B cell (primary cell): Measurements from ENCODE around the gene PAFAH1B2. TPM values are rescaled to one million over a fixed set of nuclear protein-coding genes. Genes with fewer than 3 reads are reported as not detected.

Experiments used
- ATAC-seq: fragments of 200-7000 bp; cut with Tn5 transposase; one replicate; pipeline ENCODE4 v1.10.0; 2021; ENCODE audit warnings: low read depth, mild to moderate bottlenecking, moderate number of reproducible peaks, moderate library complexity
- CTCF ChIA-PET: fragments of 350-600 bp; sonication (Branson Sonifier 250); formaldehyde crosslinking; loops from one replicate; lab custom pipeline; 2021; ENCODE audit warnings: antibody characterized with exemption, inconsistent platforms; lab: Charles Lee
- POLR2A ChIA-PET: fragments of 350-600 bp; sonication (Branson Sonifier 250); formaldehyde crosslinking; loops from one replicate; lab custom pipeline; 2021; ENCODE audit warnings: antibody characterized with exemption; lab: Charles Lee
- DNase-seq: peaks from one replicate; pipeline ENCODE4 v3.0.0; 2013
- H2AFZ ChIP-seq: 2 replicates; pipeline ENCODE4 v1.6.1; 2012; ENCODE audit warnings: mild to moderate bottlenecking, low read depth, low read length; ENCODE audit not compliant: insufficient read depth, poor library complexity, severe bottlenecking
- H3K27ac ChIP-seq, 2 donors: 1 replicate in 1 of 2; 2 replicates in 1 of 2; pipeline ENCODE4 v1.5.1; 2012 to 2013; ENCODE audit warnings: low read length in 2 of 2, mild to moderate bottlenecking in 2 of 2, moderate library complexity in 1 of 2
- H3K27me3 ChIP-seq, 4 experiments: fragments of 200-600 bp in 1 of 4; sonication (generic) in 1 of 4; replicated peaks in 1 of 4; 1 replicate in 2 of 4; 2 replicates in 2 of 4; pipeline versions ENCODE4 v1.6.1 to v1.7.0; 2013 to 2016; ENCODE audit warnings: low read length in 3 of 4, mild to moderate bottlenecking in 2 of 4, mixed read lengths in 1 of 4, moderate library complexity in 1 of 4; ENCODE audit not compliant: insufficient read depth in 4 of 4, control insufficient read depth in 3 of 4; ENCODE audit errors: control extremely low read depth in 1 of 4
- H3K36me3 ChIP-seq, 2 experiments: replicated peaks in 1 of 2; 1 replicate in 1 of 2; 2 replicates in 1 of 2; pipeline versions ENCODE4 v1.6.1 to v1.7.1; 2013; ENCODE audit warnings: low read length in 1 of 2; ENCODE audit not compliant: insufficient read depth in 2 of 2, control insufficient read depth in 1 of 2; ENCODE audit errors: control extremely low read depth in 1 of 2, extremely low read depth in 1 of 2
- H3K4me1 ChIP-seq, 2 donors: fragments of 200-600 bp in 1 of 2; sonication (generic) in 1 of 2; 1 replicate in 1 of 2; 2 replicates in 1 of 2; pipeline versions ENCODE4 v1.5.1 to v1.6.1; 2013 to 2017; ENCODE audit warnings: low read length in 2 of 2; ENCODE audit not compliant: control insufficient read depth in 2 of 2, insufficient read depth in 2 of 2
- H3K4me2 ChIP-seq: replicated peaks from 2 replicates; pipeline ENCODE3; 2012; ENCODE audit warnings: mild to moderate bottlenecking, low read depth, low read length; ENCODE audit not compliant: poor library complexity, severe bottlenecking
- H3K4me3 ChIP-seq, 5 experiments: fragments of 200-600 bp in 1 of 5; sonication (generic) in 1 of 5; 1 replicate in 3 of 5; 2 replicates in 2 of 5; pipeline versions ENCODE4 v1.5.1 to v1.7.0; 2011 to 2016; ENCODE audit warnings: low read length in 4 of 5, mild to moderate bottlenecking in 4 of 5, low read depth in 2 of 5, control low read depth in 1 of 5, moderate library complexity in 1 of 5; ENCODE audit not compliant: insufficient read depth in 1 of 5; ENCODE audit errors: control extremely low read depth in 1 of 5, extremely low read depth in 1 of 5
- H3K79me2 ChIP-seq: fragments of 200-600 bp; sonication (generic); one replicate; pipeline ENCODE4 v1.6.0; 2016; ENCODE audit warnings: low read length; ENCODE audit not compliant: control insufficient read depth, insufficient read depth
- H3K9ac ChIP-seq: fragments of 200-600 bp; sonication (generic); 2 replicates; pipeline ENCODE4 v1.6.1; 2017; ENCODE audit warnings: mild to moderate bottlenecking, low read length, moderate library complexity
- H3K9me3 ChIP-seq, 3 donors: one replicate each; pipeline versions ENCODE4 v1.6.1 to v1.7.1; 2013; ENCODE audit warnings: low read length in 2 of 3; ENCODE audit not compliant: control insufficient read depth in 2 of 3, insufficient read depth in 1 of 3; ENCODE audit errors: control extremely low read depth in 1 of 3
- H4K20me1 ChIP-seq: 2 replicates; pipeline ENCODE4 v1.6.0; 2012; ENCODE audit warnings: mild to moderate bottlenecking, low read length; ENCODE audit not compliant: insufficient read depth, control insufficient read depth, poor library complexity, severe bottlenecking
- H3K27ac Mint-ChIP-seq: one replicate; pipeline ENCODE4 v1.8.0; 2021; ENCODE audit warnings: mixed read lengths
- H3K27me3 Mint-ChIP-seq: one replicate; pipeline ENCODE4 v1.8.0; 2021; ENCODE audit warnings: mixed read lengths
- H3K4me1 Mint-ChIP-seq: one replicate; pipeline ENCODE4 v1.8.0; 2021; ENCODE audit warnings: mixed read lengths
- H3K4me3 Mint-ChIP-seq: one replicate; pipeline ENCODE4 v1.8.0; 2021; ENCODE audit warnings: mixed read lengths
- H3K9me3 Mint-ChIP-seq: one replicate; pipeline ENCODE4 v1.8.0; 2022; ENCODE audit warnings: mixed read lengths; ENCODE audit not compliant: insufficient read depth
- EZH2 ChIP-seq: IDR thresholded peaks from 2 replicates; pipeline ENCODE4 v1.6.1; 2012; ENCODE audit warnings: borderline replicate concordance, low read depth, mild to moderate bottlenecking, moderate library complexity, low read length; ENCODE audit not compliant: insufficient read depth, poor library complexity, severe bottlenecking
- WGBS: methylation state at CpG from one replicate; pipeline ENCODE4 v1.1.5; 2013; ENCODE audit warnings: missing lambda C conversion rate; ENCODE audit not compliant: insufficient coverage; 5-methylcytosine and 5-hydroxymethylcytosine counted together
- intact Hi-C: fragments of 100-400 bp; cut with micrococcal nuclease; formaldehyde crosslinking; loops from one replicate; pipeline ENCODE4 v1.10.0; 2022
- polyA plus RNA-seq: library from polyadenylated mRNA; depleted of rRNA; stranded (reverse); fragments of >200 nt; gene quantifications from 2 replicates; pipeline ENCODE4 v1.2.3, GENCODE V29; 2012
- total RNA-seq, 2 donors: library from RNA; stranded (reverse); fragments of 120-200 nt in 1 of 2; gene quantifications; 1 replicate in 1 of 2; 2 replicates in 1 of 2; pipeline versions ENCODE4 v1.2.3 to v1.2.4, GENCODE V29; 2013 to 2022
- TF ChIP-seq, protein P1 (sequence below): fragments of 200-600 bp; IDR thresholded peaks from one replicate; pipeline ENCODE4 v1.8.0; 2022; ENCODE audit warnings: antibody characterized with exemption, mild to moderate bottlenecking

PAFAH1B2 gene
- total and polyA plus RNA-seq, 2 donors (not counting 1 experiment from before 2014, with no cell fraction given), result 10.7 to 103 TPM

DNA sequence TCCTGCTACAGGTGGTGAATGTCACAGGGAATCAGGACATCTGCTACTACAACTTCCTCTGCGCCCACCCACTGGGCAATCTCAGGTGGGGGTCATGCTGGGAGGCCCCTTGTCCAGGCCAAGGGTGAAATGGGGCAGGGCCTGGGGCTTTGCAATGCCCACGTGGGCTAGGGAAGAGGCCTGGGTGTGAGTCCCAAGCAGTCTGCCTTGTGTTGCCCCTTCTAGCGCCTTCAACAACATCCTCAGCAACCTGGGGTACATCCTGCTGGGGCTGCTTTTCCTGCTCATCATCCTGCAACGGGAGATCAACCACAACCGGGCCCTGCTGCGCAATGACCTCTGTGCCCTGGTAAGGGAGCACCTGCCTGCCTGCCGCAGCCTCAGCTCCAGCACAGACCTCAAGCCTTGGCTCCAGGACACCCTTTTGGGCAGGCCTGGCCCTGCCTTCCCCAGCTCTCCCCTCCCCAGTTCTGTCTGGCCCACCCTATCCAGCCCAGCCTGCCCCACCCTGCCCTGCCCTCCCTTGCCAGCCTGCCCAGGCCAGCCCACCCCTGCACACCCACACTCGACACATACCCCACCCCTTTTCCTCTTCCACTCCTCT, 46.0 kb downstream of the PAFAH1B2 start:
- peaks cover 0 to 66% of the 10 kb centered on the region in 2 experiments for H3K36me3 ChIP-seq
- CTCF ChIA-PET, result interaction anchor here (0.5 to 2.5 kb wide), 4 partner anchors 10 to 403 kb away, joined by 3 to 12 read pairs (median 6); partner anchors contain the start of gene ZPR1
- H3K4me3 ChIP-seq, result peak overlapping the region in 4 of 5 experiments; percentile 15 to 37 (median 28)
- H3K4me1 ChIP-seq, result peaks cover 55 to 73% of the 10 kb centered on the region in 2 donors
- peak overlapping the region; percentile 90 to 91 for H3K27ac ChIP-seq
- DNase-seq (no peak), ATAC-seq (peak; percentile 3)
- H3K9me3 ChIP-seq, result no peaks in the 10 kb centered on the region
- H4K20me1 ChIP-seq, result no peaks in the 10 kb centered on the region
- peak overlapping the region; percentile 38 for H3K9ac ChIP-seq
- Mint-ChIP-seq H3K9me3 (no peaks in the 10 kb centered on the region), H3K4me3 (peak overlapping the region; percentile 80), H3K4me1 (peaks cover 67% of the 10 kb centered on the region), H3K27ac (peak overlapping the region; percentile 98), H3K27me3 (no peaks in the 10 kb centered on the region)
- H3K4me2 ChIP-seq, result peak overlapping the region; percentile 73
- TF ChIP-seq, protein P1, sequence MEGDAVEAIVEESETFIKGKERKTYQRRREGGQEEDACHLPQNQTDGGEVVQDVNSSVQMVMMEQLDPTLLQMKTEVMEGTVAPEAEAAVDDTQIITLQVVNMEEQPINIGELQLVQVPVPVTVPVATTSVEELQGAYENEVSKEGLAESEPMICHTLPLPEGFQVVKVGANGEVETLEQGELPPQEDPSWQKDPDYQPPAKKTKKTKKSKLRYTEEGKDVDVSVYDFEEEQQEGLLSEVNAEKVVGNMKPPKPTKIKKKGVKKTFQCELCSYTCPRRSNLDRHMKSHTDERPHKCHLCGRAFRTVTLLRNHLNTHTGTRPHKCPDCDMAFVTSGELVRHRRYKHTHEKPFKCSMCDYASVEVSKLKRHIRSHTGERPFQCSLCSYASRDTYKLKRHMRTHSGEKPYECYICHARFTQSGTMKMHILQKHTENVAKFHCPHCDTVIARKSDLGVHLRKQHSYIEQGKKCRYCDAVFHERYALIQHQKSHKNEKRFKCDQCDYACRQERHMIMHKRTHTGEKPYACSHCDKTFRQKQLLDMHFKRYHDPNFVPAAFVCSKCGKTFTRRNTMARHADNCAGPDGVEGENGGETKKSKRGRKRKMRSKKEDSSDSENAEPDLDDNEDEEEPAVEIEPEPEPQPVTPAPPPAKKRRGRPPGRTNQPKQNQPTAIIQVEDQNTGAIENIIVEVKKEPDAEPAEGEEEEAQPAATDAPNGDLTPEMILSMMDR, result no peak
- no peak for TF ChIP-seq EZH2
- H3K27me3 ChIP-seq, result no peaks in the 10 kb centered on the region
- 50% methylated on average over 7 of the region's 8 CpGs for WGBS
- intact Hi-C loops, result loop anchor here (1.0 kb wide), 2 partner anchors 12 to 46 kb away; partner anchors contain the start of genes PAFAH1B2 and SIDT2
- POLR2A ChIA-PET, result interaction anchor here (1.0 to 2.8 kb wide), 5 partner anchors 11 to 46 kb away, joined by 3 to 33 read pairs (median 5); partner anchors contain the start of genes PAFAH1B2 and SIDT2
- H3K79me2 ChIP-seq, result peaks cover 53% of the 10 kb centered on the region
- H2AFZ ChIP-seq, result peak overlapping the region; percentile 26
